COR-L47 (cell line): ENCODE measurements around the gene FERD3L.

ENCODE experiments used
- DNase-seq: peaks from one replicate; lab custom pipeline; 2025; lab: John Stamatoyannopoulos, UW

FERD3L gene

DNA sequence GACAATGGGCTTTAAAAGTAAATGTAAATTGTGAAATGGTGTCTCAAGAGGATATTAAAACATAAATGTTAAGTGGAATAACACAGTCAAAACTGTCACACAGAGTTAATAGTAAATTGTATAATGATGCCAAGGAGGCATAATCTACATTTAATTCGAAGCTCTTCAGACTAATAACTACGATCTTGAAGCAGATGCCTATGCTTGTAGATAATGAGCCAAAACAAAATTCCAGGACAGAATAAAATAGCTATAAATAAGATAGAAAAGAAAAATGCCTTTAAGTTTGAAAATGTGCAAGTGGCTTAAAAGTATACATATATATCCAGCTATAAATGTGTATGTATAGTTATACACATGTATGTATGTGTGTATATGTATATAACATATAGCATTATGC is 45.3 kb downstream of the FERD3L start:
- DNase-seq, result no peak

- DNase-seq, result no peak
These were observed 46.0 kb downstream of the FERD3L start for GRCh38 chr7:19099194-19099593.

GRCh38 chr7:19098510-19098909 is 46.7 kb downstream of the FERD3L start:
- DNase-seq, result no peak

GRCh38 chr7:19097165-19098055 is 47.8 kb downstream of the FERD3L start:
- no peak for DNase-seq

DNA sequence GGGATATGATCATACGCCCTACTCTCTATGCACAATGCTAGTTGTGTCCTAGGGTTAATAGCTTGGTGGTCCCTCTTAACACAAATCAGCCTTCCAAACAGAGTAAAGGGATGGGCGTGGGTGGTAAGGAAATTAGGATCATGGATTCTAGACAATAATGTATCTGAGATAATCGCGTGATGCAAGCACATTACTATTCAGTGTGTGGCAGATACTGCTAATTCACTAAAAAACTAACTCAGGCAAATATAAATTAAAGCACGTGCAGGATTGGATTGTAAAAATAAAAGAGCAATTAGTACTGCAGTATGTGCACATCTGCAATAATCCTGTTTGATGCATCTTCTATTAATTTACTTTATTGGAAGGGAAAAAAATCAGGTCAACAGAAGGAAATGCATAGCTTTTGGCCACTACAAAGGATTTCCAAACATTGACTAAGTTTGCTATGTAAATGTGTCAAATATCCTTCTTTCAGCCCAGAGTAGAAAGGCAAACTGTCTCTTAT is 49.8 kb downstream of the FERD3L start:
- DNase-seq, result no peak
